ENCODE data around the gene OR2A12.

DNA sequence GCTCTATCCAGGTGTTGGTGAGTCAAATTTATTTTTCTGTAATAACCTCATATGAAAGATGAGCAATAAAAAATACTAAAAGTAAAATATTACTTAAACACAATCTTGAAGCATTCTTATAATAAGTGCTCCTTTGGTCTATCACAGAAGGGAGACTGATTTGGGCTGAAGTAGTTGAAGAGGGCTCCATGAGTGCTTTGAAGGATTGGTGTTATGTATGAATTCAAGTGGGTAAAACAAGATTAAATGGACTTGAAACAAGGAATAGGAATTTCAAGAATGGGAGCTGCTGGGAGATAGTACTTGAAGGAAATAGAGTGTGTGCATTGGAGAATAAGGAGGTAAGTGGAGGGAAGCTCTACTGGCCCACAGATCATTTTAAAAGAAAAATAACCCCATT, 16.0 kb downstream of the OR2A12 start:
- TF ChIP-seq, protein P1, sequence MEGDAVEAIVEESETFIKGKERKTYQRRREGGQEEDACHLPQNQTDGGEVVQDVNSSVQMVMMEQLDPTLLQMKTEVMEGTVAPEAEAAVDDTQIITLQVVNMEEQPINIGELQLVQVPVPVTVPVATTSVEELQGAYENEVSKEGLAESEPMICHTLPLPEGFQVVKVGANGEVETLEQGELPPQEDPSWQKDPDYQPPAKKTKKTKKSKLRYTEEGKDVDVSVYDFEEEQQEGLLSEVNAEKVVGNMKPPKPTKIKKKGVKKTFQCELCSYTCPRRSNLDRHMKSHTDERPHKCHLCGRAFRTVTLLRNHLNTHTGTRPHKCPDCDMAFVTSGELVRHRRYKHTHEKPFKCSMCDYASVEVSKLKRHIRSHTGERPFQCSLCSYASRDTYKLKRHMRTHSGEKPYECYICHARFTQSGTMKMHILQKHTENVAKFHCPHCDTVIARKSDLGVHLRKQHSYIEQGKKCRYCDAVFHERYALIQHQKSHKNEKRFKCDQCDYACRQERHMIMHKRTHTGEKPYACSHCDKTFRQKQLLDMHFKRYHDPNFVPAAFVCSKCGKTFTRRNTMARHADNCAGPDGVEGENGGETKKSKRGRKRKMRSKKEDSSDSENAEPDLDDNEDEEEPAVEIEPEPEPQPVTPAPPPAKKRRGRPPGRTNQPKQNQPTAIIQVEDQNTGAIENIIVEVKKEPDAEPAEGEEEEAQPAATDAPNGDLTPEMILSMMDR (IDR thresholded peaks at IDR 0.05), result no peak
- no peak for TF ChIP-seq POLR2AphosphoS5 (IDR thresholded peaks at IDR 0.05; ENCODE audit: insufficient read depth in 1 of 2, low read depth in 1 of 2)
